GF-D8 (cell line): ENCODE measurements around the gene ADRB1.

Source experiments
- DNase-seq: peaks from one replicate; lab custom pipeline; 2025; lab: John Stamatoyannopoulos, UW

Gene ADRB1

GRCh38 chr10:114057855-114058254 is 14.2 kb downstream of the ADRB1 start:
- peak; percentile 63 for DNase-seq

- DNase-seq = no peak
Measured at GRCh38 chr10:114058297-114058696, 14.6 kb downstream of the ADRB1 start.

- no peak for DNase-seq
Measured at GRCh38 chr10:114059561-114059960, 15.9 kb downstream of the ADRB1 start.

- DNase-seq = peak; percentile 72
Measured at GRCh38 chr10:114060456-114060855, 16.8 kb downstream of the ADRB1 start.

- DNase-seq = no peak
Measured at GRCh38 chr10:114061148-114061547, 17.5 kb downstream of the ADRB1 start.

- DNase-seq = no peak
Measured at GRCh38 chr10:114061789-114062188, 18.1 kb downstream of the ADRB1 start.

- no peak for DNase-seq
Measured at GRCh38 chr10:114064151-114065048, 20.7 kb downstream of the ADRB1 start.

- DNase-seq = no peak
Measured at GRCh38 chr10:114065049-114065435, 21.4 kb downstream of the ADRB1 start.

GRCh38 chr10:114068054-114068707 is 24.5 kb downstream of the ADRB1 start:
- no peak for DNase-seq

GRCh38 chr10:114070710-114071109 is 27.0 kb downstream of the ADRB1 start:
- DNase-seq = no peak

GRCh38 chr10:114071178-114071577 is 27.5 kb downstream of the ADRB1 start:
- no peak for DNase-seq

- DNase-seq = no peak
Measured at GRCh38 chr10:114073395-114074186, 29.9 kb downstream of the ADRB1 start.

GRCh38 chr10:114075093-114075492 is 31.4 kb downstream of the ADRB1 start:
- DNase-seq = no peak

GRCh38 chr10:114077347-114077746 is 33.7 kb downstream of the ADRB1 start:
- no peak for DNase-seq

GRCh38 chr10:114077815-114078219 is 34.2 kb downstream of the ADRB1 start:
- no peak for DNase-seq

GRCh38 chr10:114078346-114078745 is 34.7 kb downstream of the ADRB1 start:
- no peak for DNase-seq

- DNase-seq = no peak
Measured at GRCh38 chr10:114079421-114079820, 35.8 kb downstream of the ADRB1 start.

GRCh38 chr10:114081911-114082583 is 38.4 kb downstream of the ADRB1 start:
- DNase-seq = no peak

GRCh38 chr10:114083040-114083439 is 39.4 kb downstream of the ADRB1 start:
- no peak for DNase-seq

- DNase-seq = no peak
Measured at GRCh38 chr10:114084215-114084614, 40.5 kb downstream of the ADRB1 start.

GRCh38 chr10:114087255-114087654 is 43.6 kb downstream of the ADRB1 start:
- DNase-seq = no peak

- no peak for DNase-seq
Measured at GRCh38 chr10:114087655-114088054, 44.0 kb downstream of the ADRB1 start.
